Panc1 (cell line): ENCODE measurements around the gene EIF3L. TPM values are rescaled to one million over a fixed set of nuclear protein-coding genes. Genes with fewer than 3 reads are reported as not detected.

Experiments used
- ATAC-seq: fragments of 200-7000 bp; cut with Tn5 transposase; 2 replicates; pipeline ENCODE4 v1.9.1; 2020; ENCODE audit warnings: mild to moderate bottlenecking, moderate library complexity
- BruUV-seq: library from RNA; stranded (reverse); fragments of 400-500 nt; replicated peaks from 2 replicates; lab custom pipeline; 2021; lab: Mats Ljungman, UMichigan
- CTCF ChIA-PET: fragments of 300-600 bp; sonication (Branson Sonifier 250); formaldehyde crosslinking; loops from one replicate; lab custom pipeline; 2022; ENCODE audit warnings: antibody characterized with exemption; lab: Charles Lee
- POLR2A ChIA-PET: fragments of 300-600 bp; sonication (Branson Sonifier 250); formaldehyde crosslinking; loops from one replicate; lab custom pipeline; 2022; ENCODE audit warnings: antibody characterized with exemption; lab: Charles Lee
- DNase-seq: peaks from one replicate; pipeline ENCODE4 v3.0.0-alpha.2; 2010; ENCODE audit warnings: low read depth, low spot score
- H3K27ac ChIP-seq: 2 replicates; pipeline ENCODE4 v1.5.1; 2011; ENCODE audit warnings: mild to moderate bottlenecking, low read length, inconsistent platforms
- H3K27me3 ChIP-seq: fragments of 200-500 bp; sonication (Bioruptor generic); 2 replicates; pipeline ENCODE4 v1.6.0; 2014; ENCODE audit warnings: low read length, inconsistent platforms; ENCODE audit not compliant: control insufficient read depth, insufficient read depth
- H3K36me3 ChIP-seq: fragments of 200-500 bp; sonication (Bioruptor generic); 2 replicates; pipeline ENCODE4 v1.5.1; 2014; ENCODE audit warnings: inconsistent platforms, mild to moderate bottlenecking, low read length, moderate library complexity; ENCODE audit not compliant: control insufficient read depth, insufficient read depth
- H3K4me1 ChIP-seq: 2 replicates; pipeline ENCODE4 v1.5.1; 2011; ENCODE audit warnings: inconsistent platforms, mild to moderate bottlenecking, low read length, moderate library complexity; ENCODE audit not compliant: control insufficient read depth, insufficient read depth
- H3K4me3 ChIP-seq, 2 experiments: 2 replicates each; pipeline ENCODE4 v1.5.1; 2011 to 2012; ENCODE audit warnings: low read depth in 2 of 2, low read length in 2 of 2, mild to moderate bottlenecking in 2 of 2, inconsistent platforms in 1 of 2, moderate library complexity in 1 of 2
- H3K9me3 ChIP-seq: fragments of 200-500 bp; sonication (Bioruptor generic); 2 replicates; pipeline ENCODE4 v1.5.1; 2014; ENCODE audit warnings: low read depth, mild to moderate bottlenecking, inconsistent platforms, low read length, moderate library complexity; ENCODE audit not compliant: control insufficient read depth, insufficient read depth
- CTCF ChIP-seq: fragments of 450-650 bp; IDR thresholded peaks from 2 replicates; pipeline ENCODE4 v1.5.1; 2017; ENCODE audit warnings: mild to moderate bottlenecking
- POLR2AphosphoS5 ChIP-seq: IDR thresholded peaks from 2 replicates; pipeline ENCODE4 v1.6.1; 2012; ENCODE audit warnings: mild to moderate bottlenecking, low read depth, low read length, moderate library complexity
- SIN3A ChIP-seq: IDR thresholded peaks from 2 replicates; pipeline ENCODE4 v1.6.1; 2012; ENCODE audit warnings: low read depth, mild to moderate bottlenecking, low read length, moderate library complexity, borderline replicate concordance; ENCODE audit not compliant: insufficient read depth
- TCF7L2 ChIP-seq: IDR thresholded peaks from 2 replicates; pipeline ENCODE4 v1.6.1; 2011; ENCODE audit warnings: mild to moderate bottlenecking, low read depth, low read length, inconsistent platforms
- in situ Hi-C: cut with HindIII; loops from 2 replicates; pipeline ENCODE4 v1.10.0; 2016; ENCODE audit warnings: low sequenced_read_pairs, low pct_unique_long_range_greater_than_20kb
- intact Hi-C: fragments of 100-400 bp; cut with micrococcal nuclease; formaldehyde crosslinking; loops from one replicate; pipeline ENCODE4 v1.10.0; 2022; ENCODE audit not compliant: unreplicated experiment
- total RNA-seq: library from RNA; stranded (reverse); gene quantifications from one replicate; pipeline ENCODE4 v1.2.1, GENCODE V29; 2021; ENCODE audit not compliant: unreplicated experiment
- TF ChIP-seq, protein P1 (sequence below), 2 experiments: IDR thresholded peaks; 2 replicates each; pipeline ENCODE4 v1.6.1; 2011 to 2012; ENCODE audit warnings: low read depth in 2 of 2, control low read depth in 1 of 2, low read length in 1 of 2, mild to moderate bottlenecking in 1 of 2, moderate library complexity in 1 of 2; ENCODE audit not compliant: insufficient read depth in 1 of 2

EIF3L gene
- total RNA-seq, 1 experiment from 2014 or later, result 211 TPM

DNA sequence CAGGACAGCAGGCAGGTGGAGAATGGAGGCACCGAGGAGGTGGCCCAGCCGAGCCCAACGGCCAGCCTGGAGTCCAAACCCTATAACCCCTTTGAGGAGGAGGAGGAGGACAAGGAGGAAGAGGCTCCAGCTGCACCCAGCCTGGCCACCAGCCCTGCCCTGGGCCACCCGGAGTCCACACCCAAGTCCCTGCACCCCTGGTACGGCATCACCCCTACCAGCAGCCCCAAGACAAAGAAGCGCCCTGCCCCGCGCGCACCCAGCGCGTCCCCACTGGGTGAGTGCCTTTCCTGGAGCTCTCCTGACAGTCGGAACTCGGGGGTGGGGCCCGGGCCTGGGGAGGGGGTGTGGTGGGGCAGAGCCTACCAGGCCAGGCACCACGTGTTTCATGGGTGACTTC, 76.5 kb downstream of the EIF3L start:
- no peaks in the 10 kb centered on the region for H3K36me3 ChIP-seq
- CTCF ChIA-PET, result no interaction called here

DNA sequence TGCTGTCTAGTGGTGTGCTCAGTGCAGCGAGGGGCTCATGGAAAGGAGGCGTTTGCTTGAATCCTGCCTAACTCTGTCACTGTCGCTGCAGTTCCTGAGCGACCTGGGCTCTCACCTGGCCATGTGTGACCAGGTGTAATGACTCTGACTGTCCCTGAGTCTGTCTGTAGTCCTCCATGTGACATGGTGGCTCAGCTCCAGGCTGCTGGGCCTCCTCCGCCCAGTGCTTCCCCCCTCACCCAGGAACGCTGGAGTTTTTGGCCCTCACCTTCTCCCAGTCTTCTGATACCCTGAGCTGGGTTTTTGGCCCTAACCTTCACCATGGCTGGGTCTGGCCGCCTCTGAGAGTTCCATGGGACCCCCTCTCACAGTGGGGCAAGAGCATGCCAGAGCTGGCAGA, 77.1 kb downstream of the EIF3L start:
- in situ Hi-C loops, result no loop called here
- ChIA-PET POLR2A (no interaction called here), CTCF (interaction anchor here (0.6 kb wide), 1 partner anchor 21 kb away, joined by 3 read pairs; the partner anchor contains the start of gene MICALL1)

More for the DNA sequence above, 76.5 kb downstream of the EIF3L start:
- H3K4me1 ChIP-seq, result no peaks in the 10 kb centered on the region
- in situ Hi-C loops, result no loop called here
- H3K9me3 ChIP-seq, result no peaks in the 10 kb centered on the region
- POLR2A ChIA-PET, result no interaction called here
- DNase-seq (no peak), ATAC-seq (no peak)
- intact Hi-C loops, result no loop called here
- no peak overlapping the region for H3K27ac ChIP-seq
- TF ChIP-seq POLR2AphosphoS5, result no peak
- TF ChIP-seq TCF7L2, result no peak
- TF ChIP-seq SIN3A, result no peak
- TF ChIP-seq, protein P1, sequence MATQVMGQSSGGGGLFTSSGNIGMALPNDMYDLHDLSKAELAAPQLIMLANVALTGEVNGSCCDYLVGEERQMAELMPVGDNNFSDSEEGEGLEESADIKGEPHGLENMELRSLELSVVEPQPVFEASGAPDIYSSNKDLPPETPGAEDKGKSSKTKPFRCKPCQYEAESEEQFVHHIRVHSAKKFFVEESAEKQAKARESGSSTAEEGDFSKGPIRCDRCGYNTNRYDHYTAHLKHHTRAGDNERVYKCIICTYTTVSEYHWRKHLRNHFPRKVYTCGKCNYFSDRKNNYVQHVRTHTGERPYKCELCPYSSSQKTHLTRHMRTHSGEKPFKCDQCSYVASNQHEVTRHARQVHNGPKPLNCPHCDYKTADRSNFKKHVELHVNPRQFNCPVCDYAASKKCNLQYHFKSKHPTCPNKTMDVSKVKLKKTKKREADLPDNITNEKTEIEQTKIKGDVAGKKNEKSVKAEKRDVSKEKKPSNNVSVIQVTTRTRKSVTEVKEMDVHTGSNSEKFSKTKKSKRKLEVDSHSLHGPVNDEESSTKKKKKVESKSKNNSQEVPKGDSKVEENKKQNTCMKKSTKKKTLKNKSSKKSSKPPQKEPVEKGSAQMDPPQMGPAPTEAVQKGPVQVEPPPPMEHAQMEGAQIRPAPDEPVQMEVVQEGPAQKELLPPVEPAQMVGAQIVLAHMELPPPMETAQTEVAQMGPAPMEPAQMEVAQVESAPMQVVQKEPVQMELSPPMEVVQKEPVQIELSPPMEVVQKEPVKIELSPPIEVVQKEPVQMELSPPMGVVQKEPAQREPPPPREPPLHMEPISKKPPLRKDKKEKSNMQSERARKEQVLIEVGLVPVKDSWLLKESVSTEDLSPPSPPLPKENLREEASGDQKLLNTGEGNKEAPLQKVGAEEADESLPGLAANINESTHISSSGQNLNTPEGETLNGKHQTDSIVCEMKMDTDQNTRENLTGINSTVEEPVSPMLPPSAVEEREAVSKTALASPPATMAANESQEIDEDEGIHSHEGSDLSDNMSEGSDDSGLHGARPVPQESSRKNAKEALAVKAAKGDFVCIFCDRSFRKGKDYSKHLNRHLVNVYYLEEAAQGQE (IDR thresholded peaks at IDR 0.05; ENCODE audit: insufficient read depth in 1 of 2, low read depth in 2 of 2, low read length in 1 of 2), result no peak
- no peak for TF ChIP-seq CTCF
- no peaks in the 10 kb centered on the region for H3K27me3 ChIP-seq
- no peak overlapping the region for H3K4me3 ChIP-seq
- BruUV-seq, result no TSS peak

More for the DNA sequence above, 77.1 kb downstream of the EIF3L start:
- ATAC-seq, result no peak
- BruUV-seq, result no TSS peak
- H3K4me1 ChIP-seq, result no peaks in the 10 kb centered on the region
- intact Hi-C loops, result no loop called here
- no peaks in the 10 kb centered on the region for H3K27me3 ChIP-seq
- TF ChIP-seq CTCF (no peak), SIN3A (no peak), POLR2AphosphoS5 (no peak), TCF7L2 (no peak)
- TF ChIP-seq, protein P1 (IDR thresholded peaks at IDR 0.05; ENCODE audit: insufficient read depth in 1 of 2, low read depth in 2 of 2, low read length in 1 of 2), result no peak
- DNase-seq, result no peak
- no peak overlapping the region for H3K27ac ChIP-seq
- no peaks in the 10 kb centered on the region for H3K36me3 ChIP-seq
- no peaks in the 10 kb centered on the region for H3K9me3 ChIP-seq
- no peak overlapping the region for H3K4me3 ChIP-seq
